KMS-11 (cell line): ENCODE data around the gene BPIFA2.

Experiments
- H2AFZ ChIP-seq: fragments of 200-600 bp; sonication (generic); 2 replicates; pipeline ENCODE4 v1.6.1; 2016; ENCODE audit warnings: antibody characterized with exemption, mixed run types, low read depth
- H3K27ac ChIP-seq: fragments of 200-600 bp; sonication (generic); 2 replicates; pipeline ENCODE4 v1.6.1; 2016; ENCODE audit warnings: mild to moderate bottlenecking, mixed run types
- H3K27me3 ChIP-seq: fragments of 200-600 bp; sonication (generic); 2 replicates; pipeline ENCODE4 v1.6.1; 2017; ENCODE audit warnings: mild to moderate bottlenecking, low read depth, mixed run types, moderate library complexity; ENCODE audit not compliant: insufficient read depth
- H3K36me3 ChIP-seq: fragments of 200-600 bp; sonication (generic); 2 replicates; pipeline ENCODE4 v1.6.1; 2017; ENCODE audit warnings: mild to moderate bottlenecking, mixed run types; ENCODE audit not compliant: insufficient read depth
- H3K4me1 ChIP-seq: fragments of 200-600 bp; sonication (generic); 2 replicates; pipeline ENCODE4 v1.6.1; 2016; ENCODE audit warnings: mild to moderate bottlenecking, low read depth, mixed run types; ENCODE audit not compliant: poor library complexity, severe bottlenecking
- H3K4me2 ChIP-seq: fragments of 200-600 bp; sonication (generic); 2 replicates; pipeline ENCODE4 v1.7.0; 2016; ENCODE audit warnings: mild to moderate bottlenecking, mixed run types
- H3K4me3 ChIP-seq: fragments of 200-600 bp; sonication (generic); IDR thresholded peaks from 2 replicates; pipeline ENCODE4 v1.6.1; 2017; ENCODE audit warnings: low read depth, low read length, mixed read lengths; ENCODE audit not compliant: insufficient read depth
- H3K79me2 ChIP-seq: fragments of 200-600 bp; sonication (generic); 2 replicates; pipeline ENCODE4 v1.6.1; 2016; ENCODE audit warnings: low read depth, mixed run types; ENCODE audit not compliant: insufficient read depth
- H3K9ac ChIP-seq: fragments of 200-600 bp; sonication (generic); 2 replicates; pipeline ENCODE4 v1.6.1; 2016; ENCODE audit warnings: mild to moderate bottlenecking, mixed run types
- H4K20me1 ChIP-seq: fragments of 200-600 bp; sonication (generic); 2 replicates; pipeline ENCODE4 v1.6.1; 2016; ENCODE audit warnings: mild to moderate bottlenecking, mixed run types; ENCODE audit not compliant: insufficient read depth
- CTCF ChIP-seq: fragments of 200-600 bp; sonication (generic); conservative IDR thresholded peaks from 2 replicates; pipeline ENCODE4 v1.6.1; 2017; ENCODE audit warnings: low read depth, mild to moderate bottlenecking, antibody characterized with exemption, low read length, moderate library complexity, mixed read lengths

Gene BPIFA2

GRCh38 chr20:33202451-33202850 lies 34.5 kb downstream of the BPIFA2 start:
- no peak overlapping the region for H2AFZ ChIP-seq
- no peaks in the 10 kb centered on the region for H4K20me1 ChIP-seq
- no peak for TF ChIP-seq CTCF
- no peak overlapping the region for H3K27ac ChIP-seq
- H3K4me2 ChIP-seq, result no peak overlapping the region
- no peaks in the 10 kb centered on the region for H3K4me1 ChIP-seq
- peaks cover 28% of the 10 kb centered on the region; the same call in 1 of the 2 replicates for H3K27me3 ChIP-seq
- H3K79me2 ChIP-seq, result no peaks in the 10 kb centered on the region
- no peak overlapping the region for H3K9ac ChIP-seq
- no peaks in the 10 kb centered on the region for H3K36me3 ChIP-seq
- no peak overlapping the region for H3K4me3 ChIP-seq

GRCh38 chr20:33203444-33203843 lies 35.5 kb downstream of the BPIFA2 start:
- no peak for TF ChIP-seq CTCF
- Histone ChIP-seq H3K27me3 (peaks cover 34% of the 10 kb centered on the region; the same call in 1 of the 2 replicates), H3K4me1 (no peaks in the 10 kb centered on the region), H3K27ac (no peak overlapping the region), H4K20me1 (no peaks in the 10 kb centered on the region), H3K36me3 (no peaks in the 10 kb centered on the region), H3K9ac (no peak overlapping the region), H2AFZ (no peak overlapping the region), H3K4me3 (no peak overlapping the region), H3K4me2 (no peak overlapping the region), H3K79me2 (no peaks in the 10 kb centered on the region)

- Histone ChIP-seq H3K36me3 (no peaks in the 10 kb centered on the region), H2AFZ (no peak overlapping the region), H3K4me1 (no peaks in the 10 kb centered on the region), H3K4me2 (no peak overlapping the region), H3K4me3 (no peak overlapping the region), H3K27me3 (peaks cover 53% of the 10 kb centered on the region; the same call in 1 of the 2 replicates), H3K27ac (no peak overlapping the region), H3K9ac (no peak overlapping the region), H3K79me2 (no peaks in the 10 kb centered on the region), H4K20me1 (no peaks in the 10 kb centered on the region)
- no peak for TF ChIP-seq CTCF
These were observed 41.8 kb downstream of the BPIFA2 start for GRCh38 chr20:33209789-33210188.

- Histone ChIP-seq H3K4me1 (no peaks in the 10 kb centered on the region), H3K27ac (no peak overlapping the region), H4K20me1 (no peaks in the 10 kb centered on the region), H3K4me3 (no peak overlapping the region), H3K4me2 (no peak overlapping the region), H3K79me2 (no peaks in the 10 kb centered on the region), H2AFZ (no peak overlapping the region), H3K9ac (no peak overlapping the region), H3K36me3 (no peaks in the 10 kb centered on the region), H3K27me3 (peaks cover 58% of the 10 kb centered on the region; the same call in 1 of the 2 replicates)
- TF ChIP-seq CTCF, result no peak
These were observed 42.4 kb downstream of the BPIFA2 start for GRCh38 chr20:33210371-33210770.
